ENCODE results near the gene FFAR4.

FFAR4 gene

GRCh38 chr10:93615576-93616235 is 49.2 kb downstream of the FFAR4 start:
- H3K36me3 ChIP-seq: no peaks in the 10 kb centered on the region
- H3K9me3 ChIP-seq: no peaks in the 10 kb centered on the region
- H3K4me3 ChIP-seq: no peak overlapping the region
- no peak overlapping the region for H3K27ac ChIP-seq
- H3K4me1 ChIP-seq: no peaks in the 10 kb centered on the region
- no peaks in the 10 kb centered on the region for H3K27me3 ChIP-seq
- TF ChIP-seq CTCF (IDR thresholded peaks at IDR 0.05): no peak
- DNase-seq: no peak
- intact Hi-C loops (cut with DNase I; ENCODE audit: low total_unique reads): no loop called here

- TF ChIP-seq CTCF (IDR thresholded peaks at IDR 0.05): no peak
- Histone ChIP-seq H3K36me3 (no peaks in the 10 kb centered on the region), H3K9me3 (no peaks in the 10 kb centered on the region), H3K27me3 (no peaks in the 10 kb centered on the region), H3K27ac (no peak overlapping the region), H3K4me1 (no peaks in the 10 kb centered on the region), H3K4me3 (no peak overlapping the region)
- no peak for DNase-seq
- intact Hi-C loops (cut with DNase I; ENCODE audit: low total_unique reads): no loop called here
Measured at GRCh38 chr10:93620925-93621324, 54.5 kb downstream of the FFAR4 start.

- no peak for TF ChIP-seq CTCF (IDR thresholded peaks at IDR 0.05)
- Histone ChIP-seq H3K36me3 (no peaks in the 10 kb centered on the region), H3K9me3 (no peaks in the 10 kb centered on the region), H3K27me3 (no peaks in the 10 kb centered on the region), H3K27ac (no peak overlapping the region), H3K4me3 (no peak overlapping the region), H3K4me1 (no peaks in the 10 kb centered on the region)
- no peak for DNase-seq
- intact Hi-C loops (cut with DNase I; ENCODE audit: low total_unique reads): no loop called here
Measured at GRCh38 chr10:93622942-93623341, 56.5 kb downstream of the FFAR4 start.

GRCh38 chr10:93628858-93629257 is 62.4 kb downstream of the FFAR4 start:
- H3K36me3 ChIP-seq: no peaks in the 10 kb centered on the region
- no peaks in the 10 kb centered on the region for H3K27me3 ChIP-seq
- no peak for TF ChIP-seq CTCF (IDR thresholded peaks at IDR 0.05)
- no peak overlapping the region for H3K4me3 ChIP-seq
- intact Hi-C loops (cut with DNase I; ENCODE audit: low total_unique reads): no loop called here
- no peaks in the 10 kb centered on the region for H3K9me3 ChIP-seq
- no peak for DNase-seq
- no peaks in the 10 kb centered on the region for H3K4me1 ChIP-seq
- H3K27ac ChIP-seq: no peak overlapping the region

- TF ChIP-seq CTCF (IDR thresholded peaks at IDR 0.05): no peak
- Histone ChIP-seq H3K36me3 (no peaks in the 10 kb centered on the region), H3K27me3 (no peaks in the 10 kb centered on the region), H3K27ac (no peak overlapping the region), H3K4me3 (no peak overlapping the region), H3K9me3 (no peaks in the 10 kb centered on the region), H3K4me1 (no peaks in the 10 kb centered on the region)
- no peak for DNase-seq
- intact Hi-C loops (cut with DNase I; ENCODE audit: low total_unique reads): no loop called here
Measured at GRCh38 chr10:93629647-93630305, 63.3 kb downstream of the FFAR4 start.
